ENCODE measurements around the gene PCMTD2.

PCMTD2 gene

DNA sequence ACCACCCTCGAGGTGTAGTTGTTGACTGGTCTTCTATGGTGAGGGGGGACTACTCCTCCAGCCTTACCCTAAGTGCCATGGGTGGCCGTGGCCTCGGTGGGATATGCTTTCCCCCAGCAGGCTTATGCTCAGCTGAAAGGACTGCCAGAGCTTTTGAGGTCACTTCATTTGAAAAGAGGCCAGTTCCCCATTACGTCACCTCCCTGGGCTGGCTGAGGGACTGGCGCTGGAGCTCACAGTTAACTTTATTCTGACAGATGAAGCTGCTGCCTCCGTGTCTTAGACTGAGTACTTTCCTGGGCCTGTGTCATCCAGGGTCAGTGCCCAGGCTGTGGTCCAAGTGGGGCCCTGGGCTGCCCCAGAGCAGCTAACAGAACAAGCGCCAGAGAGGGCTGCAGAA, 42.8 kb upstream of the PCMTD2 start:
- TF ChIP-seq, protein P1, sequence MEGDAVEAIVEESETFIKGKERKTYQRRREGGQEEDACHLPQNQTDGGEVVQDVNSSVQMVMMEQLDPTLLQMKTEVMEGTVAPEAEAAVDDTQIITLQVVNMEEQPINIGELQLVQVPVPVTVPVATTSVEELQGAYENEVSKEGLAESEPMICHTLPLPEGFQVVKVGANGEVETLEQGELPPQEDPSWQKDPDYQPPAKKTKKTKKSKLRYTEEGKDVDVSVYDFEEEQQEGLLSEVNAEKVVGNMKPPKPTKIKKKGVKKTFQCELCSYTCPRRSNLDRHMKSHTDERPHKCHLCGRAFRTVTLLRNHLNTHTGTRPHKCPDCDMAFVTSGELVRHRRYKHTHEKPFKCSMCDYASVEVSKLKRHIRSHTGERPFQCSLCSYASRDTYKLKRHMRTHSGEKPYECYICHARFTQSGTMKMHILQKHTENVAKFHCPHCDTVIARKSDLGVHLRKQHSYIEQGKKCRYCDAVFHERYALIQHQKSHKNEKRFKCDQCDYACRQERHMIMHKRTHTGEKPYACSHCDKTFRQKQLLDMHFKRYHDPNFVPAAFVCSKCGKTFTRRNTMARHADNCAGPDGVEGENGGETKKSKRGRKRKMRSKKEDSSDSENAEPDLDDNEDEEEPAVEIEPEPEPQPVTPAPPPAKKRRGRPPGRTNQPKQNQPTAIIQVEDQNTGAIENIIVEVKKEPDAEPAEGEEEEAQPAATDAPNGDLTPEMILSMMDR (IDR thresholded peaks at IDR 0.05; ENCODE audit: low read depth, low read length) = no peak
- H3K4me3 ChIP-seq (ENCODE audit: low read depth, low read length) = no peak overlapping the region

DNA sequence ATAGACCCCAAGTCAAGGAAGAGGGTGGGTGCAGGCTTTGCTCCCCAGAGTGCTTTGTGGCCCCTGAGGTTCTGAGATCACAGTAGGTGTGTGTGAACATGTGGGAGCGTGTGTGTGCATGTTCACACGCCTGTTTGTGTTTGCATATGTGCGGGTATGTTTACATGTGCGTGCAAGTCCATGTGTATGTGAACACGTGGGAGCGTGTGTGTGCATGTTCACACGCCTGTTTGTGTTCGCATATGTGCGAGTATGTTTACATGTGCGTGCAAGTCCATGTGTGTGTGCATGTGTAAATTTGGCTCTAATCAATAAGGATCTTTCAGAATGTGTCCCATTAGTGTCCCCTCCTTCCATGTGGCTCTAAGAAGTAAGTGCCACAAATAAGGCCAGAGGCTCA, 41.4 kb upstream of the PCMTD2 start:
- TF ChIP-seq, protein P1 (IDR thresholded peaks at IDR 0.05; ENCODE audit: low read depth, low read length) = no peak
- no peak overlapping the region for H3K4me3 ChIP-seq (ENCODE audit: low read depth, low read length)

DNA sequence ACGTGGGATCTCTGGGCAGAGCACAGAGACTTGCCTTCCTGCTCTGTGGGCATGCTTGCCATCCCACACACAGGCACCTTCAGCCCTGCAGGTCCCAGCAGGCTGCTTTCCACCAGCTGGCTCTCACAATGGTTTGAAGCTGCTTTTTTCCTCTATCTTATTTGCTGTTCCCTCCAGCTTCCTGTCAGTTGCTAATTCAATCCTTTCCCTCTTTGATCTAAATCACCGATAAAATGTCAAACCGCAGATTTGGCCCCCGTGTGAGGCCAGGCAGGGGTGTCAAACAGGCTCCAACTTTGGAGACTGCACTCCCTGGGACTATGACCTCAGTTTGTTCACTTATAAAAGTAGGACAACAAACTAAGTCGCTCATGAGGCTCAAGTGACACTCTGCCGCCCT, 40.6 kb upstream of the PCMTD2 start:
- TF ChIP-seq, protein P1 (IDR thresholded peaks at IDR 0.05; ENCODE audit: low read depth, low read length) = no peak
- H3K4me3 ChIP-seq (ENCODE audit: low read depth, low read length) = no peak overlapping the region

DNA sequence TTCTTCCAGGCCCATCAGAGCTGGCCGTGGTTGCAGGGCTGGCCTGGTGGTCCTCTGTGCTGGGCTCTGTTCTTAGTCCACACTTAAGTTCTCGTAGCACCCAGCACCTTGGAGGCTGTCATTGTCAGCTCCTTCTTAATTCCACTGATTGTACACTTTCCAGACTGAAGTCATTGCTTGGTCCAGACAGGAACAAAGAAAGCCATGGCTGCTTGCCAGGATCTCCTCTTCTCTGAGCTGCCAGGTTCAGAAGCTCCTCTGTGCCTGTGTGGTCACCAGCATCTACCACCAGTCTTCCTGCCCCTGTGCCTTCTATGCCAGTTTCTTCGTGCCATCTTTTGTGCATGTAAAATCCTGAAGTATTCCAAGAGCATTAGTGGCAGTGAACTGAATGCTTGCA, 39.5 kb upstream of the PCMTD2 start:
- TF ChIP-seq, protein P1 (IDR thresholded peaks at IDR 0.05; ENCODE audit: low read depth, low read length) = no peak
- no peak overlapping the region for H3K4me3 ChIP-seq (ENCODE audit: low read depth, low read length)

DNA sequence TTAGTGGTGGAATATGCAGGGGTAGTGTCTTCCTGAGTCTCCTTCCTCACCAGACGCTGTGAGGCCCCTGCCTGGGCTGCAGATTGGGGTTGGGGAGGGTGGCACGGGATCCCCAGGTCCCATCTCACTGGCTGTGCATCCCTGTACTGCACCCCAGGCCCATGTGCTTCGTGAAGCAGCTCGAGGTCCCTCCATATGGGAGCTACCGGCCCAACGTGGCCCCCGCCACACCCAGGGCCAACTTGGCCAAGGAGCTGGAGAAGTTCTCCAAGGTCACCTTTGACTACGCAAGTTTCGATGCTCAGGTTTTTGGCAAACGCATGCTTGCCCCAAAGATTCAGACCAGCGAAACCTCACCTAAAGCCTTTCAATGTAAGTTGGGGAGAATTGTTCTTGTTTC, 38.6 kb upstream of the PCMTD2 start:
- TF ChIP-seq, protein P1 (IDR thresholded peaks at IDR 0.05; ENCODE audit: low read depth, low read length) = no peak
- H3K4me3 ChIP-seq (ENCODE audit: low read depth, low read length) = no peak overlapping the region

DNA sequence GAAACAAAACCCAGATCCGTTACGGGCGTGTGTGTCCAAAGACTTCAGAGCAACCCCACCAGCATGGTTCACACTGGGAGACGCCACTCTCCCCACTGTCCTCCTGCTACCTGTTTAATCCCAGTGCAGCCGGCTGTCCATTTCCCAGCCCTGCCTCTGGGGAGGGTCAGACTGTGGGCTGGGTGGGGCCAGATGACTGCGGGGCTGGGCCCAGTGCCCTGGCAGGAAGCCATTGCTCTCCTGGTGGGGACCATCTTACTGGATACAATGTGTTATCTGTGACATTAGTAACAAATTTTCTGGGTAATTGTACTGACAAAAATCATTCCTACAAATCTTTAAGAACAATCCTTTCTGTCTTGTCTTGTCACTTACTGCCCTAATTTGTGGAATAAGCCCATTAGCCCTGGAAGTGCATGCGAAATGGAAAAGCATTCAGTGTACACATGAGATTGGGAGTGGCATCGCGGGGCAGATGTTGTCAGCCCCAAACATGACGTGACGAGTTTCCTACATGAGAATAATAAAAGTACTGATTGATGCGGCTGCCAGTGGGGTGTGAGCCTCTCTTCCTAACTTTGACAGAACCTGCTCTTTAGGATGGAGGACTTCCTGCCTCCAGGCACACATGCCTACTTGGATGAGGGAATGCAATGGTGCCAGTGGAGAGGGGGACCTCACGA, 37.9 kb upstream of the PCMTD2 start:
- H3K4me3 ChIP-seq (ENCODE audit: low read depth, low read length) = no peak overlapping the region
- TF ChIP-seq, protein P1 (IDR thresholded peaks at IDR 0.05; ENCODE audit: low read depth, low read length) = no peak

DNA sequence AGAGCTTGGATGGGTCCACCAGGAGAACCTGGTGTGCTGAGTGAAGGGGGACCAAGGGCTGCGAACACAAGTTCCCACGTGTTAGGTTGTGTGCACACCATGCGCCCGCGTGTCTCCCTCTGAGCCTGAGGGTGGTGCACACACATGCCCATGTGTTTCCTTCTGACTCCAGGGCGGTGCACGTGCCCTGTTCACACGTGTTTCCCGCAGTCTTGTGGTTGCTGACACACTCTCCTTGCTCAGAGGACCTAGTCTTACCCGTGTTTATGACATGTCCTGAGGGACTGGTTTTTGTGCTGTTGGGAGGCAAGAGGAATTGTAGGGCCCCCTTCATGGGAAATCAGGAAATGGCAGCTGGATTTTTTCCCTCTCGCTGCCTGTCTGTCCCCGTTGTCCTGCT, 36.3 kb upstream of the PCMTD2 start:
- TF ChIP-seq, protein P1 (IDR thresholded peaks at IDR 0.05; ENCODE audit: low read depth, low read length) = no peak
- no peak overlapping the region for H3K4me3 ChIP-seq (ENCODE audit: low read depth, low read length)
